GM18861 (cell line): ENCODE results near the gene SLC8A1.

ENCODE experiments used
- ATAC-seq: cut with Tn5 transposase; IDR thresholded peaks from one replicate; pipeline ENCODE4 v1.9.1; 2021; ENCODE audit not compliant: unreplicated experiment

SLC8A1 gene

GRCh38 chr2:40317046-40317445, 134.8 kb downstream of the SLC8A1 start:
- no peak for ATAC-seq

- ATAC-seq = no peak
These were observed 135.3 kb downstream of the SLC8A1 start for GRCh38 chr2:40316620-40317019.

- no peak for ATAC-seq
These were observed 136.2 kb downstream of the SLC8A1 start for GRCh38 chr2:40315683-40316082.

- no peak for ATAC-seq
These were observed 140.9 kb downstream of the SLC8A1 start for GRCh38 chr2:40311026-40311425.

GRCh38 chr2:40310303-40310702, 141.6 kb downstream of the SLC8A1 start:
- ATAC-seq = no peak

- ATAC-seq = no peak
These were observed 147.6 kb downstream of the SLC8A1 start for GRCh38 chr2:40304340-40304739.

- no peak for ATAC-seq
These were observed 148.1 kb downstream of the SLC8A1 start for GRCh38 chr2:40303746-40304145.

- ATAC-seq = no peak
These were observed 149.1 kb downstream of the SLC8A1 start for GRCh38 chr2:40302751-40303325.

- no peak for ATAC-seq
These were observed 151.5 kb downstream of the SLC8A1 start for GRCh38 chr2:40300391-40300790.

GRCh38 chr2:40299781-40300180, 152.1 kb downstream of the SLC8A1 start:
- no peak for ATAC-seq

- ATAC-seq = no peak
These were observed 152.7 kb downstream of the SLC8A1 start for GRCh38 chr2:40299173-40299572.

- ATAC-seq = no peak
These were observed 153.9 kb downstream of the SLC8A1 start for GRCh38 chr2:40298026-40298425.

- ATAC-seq = no peak
These were observed 159.6 kb downstream of the SLC8A1 start for GRCh38 chr2:40292291-40292690.

GRCh38 chr2:40289771-40290404, 162.0 kb downstream of the SLC8A1 start:
- ATAC-seq = no peak

- ATAC-seq = no peak
These were observed 164.1 kb downstream of the SLC8A1 start for GRCh38 chr2:40287773-40288172.

- ATAC-seq = no peak
These were observed 164.7 kb downstream of the SLC8A1 start for GRCh38 chr2:40287195-40287594.

- ATAC-seq = no peak
These were observed 165.2 kb downstream of the SLC8A1 start for GRCh38 chr2:40286721-40287120.

GRCh38 chr2:40285391-40285790, 166.5 kb downstream of the SLC8A1 start:
- no peak for ATAC-seq

- no peak for ATAC-seq
These were observed 167.1 kb downstream of the SLC8A1 start for GRCh38 chr2:40284797-40285196.

GRCh38 chr2:40283111-40283909, 168.6 kb downstream of the SLC8A1 start:
- no peak for ATAC-seq

- ATAC-seq = no peak
These were observed 169.5 kb downstream of the SLC8A1 start for GRCh38 chr2:40282428-40282827.
